NCI-H2227 (cell line): ENCODE results near the gene GAS2.
"Not testable (repeated sequence)": the region's sequence is repeated elsewhere in the genome, so short reads cannot be mapped to it uniquely, and the experiment has no call there.

Experiments used
- DNase-seq: peaks from one replicate; lab custom pipeline; 2025; ENCODE audit not compliant: unreplicated experiment; lab: John Stamatoyannopoulos, UW

Gene GAS2

DNA sequence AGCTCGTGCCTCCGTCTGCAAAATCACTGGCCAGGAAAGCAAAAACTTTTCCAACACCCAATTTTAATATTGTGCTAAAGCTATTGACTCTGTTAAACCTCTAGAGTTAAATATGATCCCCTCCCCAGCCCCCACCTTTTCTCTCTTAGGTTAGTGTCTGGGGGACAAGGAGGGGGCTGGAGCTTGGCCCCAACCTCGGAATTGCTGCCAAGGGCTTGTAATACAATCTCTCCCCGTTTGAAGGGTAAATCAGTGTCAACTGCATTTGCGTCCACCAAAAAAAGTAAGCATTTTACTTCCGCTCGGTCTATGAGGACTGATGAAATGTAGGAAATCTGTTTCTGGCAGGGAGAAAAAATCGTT lies at the start of gene GAS2:
TSS of gene GAS2 (plus strand) at position 287 of the 363 bp plus-strand sequence. CDS start 8,259 bp downstream, outside the sequence.
- DNase-seq, result no peak

GRCh38 chr11:22617868-22618267 lies 48.5 kb upstream of the GAS2 start:
- DNase-seq, result no peak

- DNase-seq, result peak; percentile 82
Observed at GRCh38 chr11:22624742-22625447, 41.5 kb upstream of the GAS2 start.

DNA sequence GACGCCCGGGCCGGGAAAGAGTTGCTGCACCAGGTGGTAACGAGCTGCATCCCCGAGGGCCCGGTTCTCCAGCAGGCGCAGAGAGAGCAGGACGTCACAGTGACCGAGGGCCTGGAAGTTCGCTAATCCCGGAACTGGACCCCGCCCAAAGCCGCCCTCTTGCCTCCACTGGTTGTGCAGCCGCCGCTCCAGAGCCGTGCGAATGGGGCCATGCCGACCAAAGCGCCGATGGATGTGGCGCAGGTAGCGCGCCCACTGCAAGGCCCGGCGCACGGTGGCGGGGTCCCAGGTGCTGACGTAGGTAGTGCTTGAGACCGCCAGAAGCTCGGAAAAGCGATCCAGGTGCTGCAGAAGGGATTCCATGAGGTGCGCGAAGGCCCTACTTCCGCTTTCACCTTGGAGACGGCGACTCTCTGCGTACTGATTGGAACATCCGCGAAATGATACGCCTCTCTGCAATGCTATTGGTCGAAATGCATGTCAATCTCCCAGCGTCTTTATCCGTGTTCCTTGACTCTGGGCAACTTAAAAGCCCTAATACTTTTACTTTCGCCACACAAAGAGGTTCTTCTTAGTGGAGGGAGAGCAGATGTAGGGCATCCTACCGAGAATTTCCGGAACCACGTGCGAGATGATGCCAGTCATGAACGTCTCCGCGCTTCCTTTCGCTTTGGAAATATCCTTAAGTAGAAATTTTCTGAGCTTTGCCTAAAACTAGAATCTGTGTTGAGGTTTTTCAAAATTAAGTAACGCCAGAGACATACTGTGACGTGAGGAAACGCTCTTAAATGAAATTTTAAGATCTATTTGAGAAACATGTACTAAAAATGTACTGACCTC lies 40.7 kb upstream of the GAS2 start, which contains the start of gene FANCF:
TSS of gene FANCF (minus strand) at position 376 of the 840 bp plus-strand sequence. CDS start at position 363, 13 bp downstream.
- peak; percentile 99 for DNase-seq

DNA sequence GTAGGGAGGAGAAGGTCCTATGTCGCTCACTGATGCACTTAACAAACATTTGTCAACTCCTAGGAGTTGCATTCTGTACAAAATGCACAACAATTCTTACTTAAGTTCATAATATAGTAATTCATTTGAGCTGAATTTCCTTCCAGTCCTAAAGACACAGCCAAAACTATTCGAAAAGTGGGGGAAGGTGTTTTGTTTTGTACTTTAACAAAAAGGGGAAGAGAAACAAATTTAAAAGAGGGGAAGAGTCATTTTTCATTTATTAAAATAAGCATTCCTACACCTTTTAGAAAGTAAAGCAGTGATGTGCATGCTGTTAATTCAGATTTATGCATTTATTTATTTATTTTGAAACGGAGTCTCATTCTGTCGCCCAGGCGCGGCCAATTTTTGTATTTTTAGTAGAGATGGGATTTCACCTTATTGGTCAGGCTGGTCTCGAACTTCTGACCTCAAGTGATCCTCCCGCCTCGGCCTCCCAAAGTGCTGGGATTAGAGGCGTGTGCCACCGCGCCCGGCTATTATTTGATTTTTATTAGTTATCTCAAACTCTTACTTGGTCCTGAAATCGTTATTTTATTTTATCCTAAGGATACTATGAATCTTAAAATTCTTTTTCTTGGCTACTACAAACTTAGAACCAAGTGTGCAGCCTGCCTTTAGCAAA lies 39.7 kb upstream of the GAS2 start:
- no peak for DNase-seq

- DNase-seq, result no peak
Observed at GRCh38 chr11:22627421-22627820, 39.0 kb upstream of the GAS2 start.

GRCh38 chr11:22633354-22633902 lies 33.0 kb upstream of the GAS2 start:
- no peak for DNase-seq

GRCh38 chr11:22634897-22635629 lies 31.3 kb upstream of the GAS2 start:
- peak; percentile 15 for DNase-seq

GRCh38 chr11:22635689-22636088 lies 30.7 kb upstream of the GAS2 start:
- DNase-seq, result no peak

GRCh38 chr11:22640862-22641261 lies 25.5 kb upstream of the GAS2 start:
- DNase-seq, result no peak

DNA sequence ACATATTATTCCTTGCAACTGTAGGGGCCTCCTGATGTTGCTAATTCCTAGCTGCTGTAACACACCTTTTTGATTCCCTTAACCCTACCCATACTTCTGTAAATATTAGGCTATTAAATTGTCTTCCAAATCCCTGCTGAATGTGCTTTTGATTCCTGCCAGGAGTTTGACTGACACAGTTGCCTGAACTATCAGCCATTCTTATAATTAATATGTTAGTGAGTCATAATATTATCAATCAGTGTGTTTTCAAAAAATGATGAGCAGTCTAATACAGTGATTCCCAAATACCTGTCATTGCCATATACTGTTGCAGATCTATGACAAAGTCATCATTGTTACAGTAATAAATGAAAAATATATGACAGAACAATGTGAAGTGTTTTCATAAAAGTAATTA lies 24.9 kb upstream of the GAS2 start:
- no peak for DNase-seq

GRCh38 chr11:22652346-22652745 lies 14.1 kb upstream of the GAS2 start:
- not testable (repeated sequence) for DNase-seq

GRCh38 chr11:22656130-22656529 lies 10.3 kb upstream of the GAS2 start:
- no peak for DNase-seq

DNA sequence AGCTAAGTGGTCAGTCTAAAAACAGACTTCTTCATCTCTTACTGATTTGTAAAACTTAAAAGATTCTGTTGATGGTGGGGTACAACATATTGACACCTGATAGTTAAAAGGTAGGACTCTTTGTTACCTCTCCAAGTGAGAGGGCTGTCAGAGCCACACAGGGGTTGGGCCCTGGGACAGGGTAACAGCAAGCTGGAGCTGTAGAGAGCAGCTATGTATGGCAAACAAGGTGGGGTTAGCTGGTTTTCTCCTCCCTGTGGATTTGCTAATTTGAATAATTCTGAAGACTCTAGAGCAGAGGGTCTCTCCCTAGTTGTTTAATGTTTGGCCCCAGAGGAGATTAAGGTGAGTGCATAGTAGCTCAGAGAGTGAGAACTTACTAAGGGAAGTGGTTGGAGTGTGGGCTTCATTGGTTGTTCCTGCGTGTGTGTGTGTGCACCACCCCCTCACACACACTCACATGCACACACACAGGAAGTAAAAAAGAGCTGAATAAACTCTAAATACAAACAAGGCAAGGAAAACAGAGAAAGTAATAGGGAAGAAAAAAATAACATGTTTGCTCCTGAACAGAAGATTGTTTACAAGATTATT lies 9.2 kb upstream of the GAS2 start:
- DNase-seq, result no peak

DNA sequence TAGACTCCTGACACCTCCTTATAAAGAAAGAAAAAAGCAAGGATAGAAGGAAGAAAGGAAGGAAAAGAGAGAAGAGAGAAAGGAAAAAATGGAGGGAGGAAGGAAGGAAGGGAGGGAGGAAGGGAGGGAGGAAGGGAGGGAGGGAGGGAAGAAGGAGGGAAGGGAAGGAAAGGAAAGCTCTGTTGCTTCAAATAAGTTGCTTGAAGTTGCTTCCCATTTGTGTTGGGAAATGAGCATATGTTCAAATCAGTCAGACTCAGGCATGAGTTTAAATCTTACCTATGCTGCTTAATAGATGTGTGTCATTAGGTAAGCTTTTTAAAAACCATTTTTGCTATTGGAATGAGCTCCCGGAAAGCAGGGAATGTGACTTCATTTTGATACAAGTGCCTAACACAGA lies 6.6 kb upstream of the GAS2 start:
- DNase-seq, result no peak

GRCh38 chr11:22666688-22667439 lies 453 bp downstream of the GAS2 start:
- DNase-seq, result peak; percentile 63

GRCh38 chr11:22668005-22668796 lies 1.8 kb downstream of the GAS2 start:
- DNase-seq, result no peak

DNA sequence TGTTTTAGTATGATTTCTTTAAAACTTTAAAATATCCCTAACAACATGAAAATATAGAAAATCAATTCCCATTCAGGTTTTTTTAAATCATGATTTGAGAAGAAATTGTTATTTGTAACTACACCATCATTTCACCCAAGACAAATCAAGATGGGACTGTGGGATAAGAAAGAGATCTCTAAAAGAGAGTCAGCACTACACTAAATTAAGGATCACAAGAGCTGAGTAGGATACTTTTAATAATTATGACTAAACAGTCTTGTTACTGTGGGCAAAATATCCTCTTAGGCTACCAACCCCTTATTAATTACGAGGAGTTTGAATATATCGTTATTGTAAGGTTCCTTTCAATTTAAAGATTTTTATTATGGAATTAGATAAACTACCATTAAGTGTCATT lies 3.0 kb downstream of the GAS2 start:
- no peak for DNase-seq

DNA sequence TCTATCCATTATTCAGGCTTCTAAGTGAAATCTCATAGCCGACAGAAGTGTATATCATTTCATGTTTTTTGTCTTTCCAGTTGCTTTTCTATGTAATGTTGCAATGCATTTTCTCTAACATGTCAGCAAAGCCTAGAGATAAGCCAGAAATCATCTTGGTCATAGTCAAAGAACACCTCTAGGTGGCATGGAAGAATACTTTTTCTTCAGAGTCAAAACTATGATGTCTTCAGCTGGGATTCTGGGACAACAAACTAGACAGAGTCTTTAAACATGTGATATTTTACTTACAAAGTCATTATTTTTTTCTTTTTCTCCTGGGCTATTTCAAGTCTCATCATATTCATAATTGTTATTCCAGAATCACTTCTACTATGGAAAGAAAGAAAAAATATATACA lies 4.4 kb downstream of the GAS2 start:
- DNase-seq, result peak; percentile 60
